Choroid plexus epithelial cell (primary cell): Measurements from ENCODE around the gene CELA2B.

Experiments
- DNase-seq: peaks from one replicate; pipeline ENCODE4 v3.0.0-alpha.2; 2010; ENCODE audit warnings: low read depth
- H3K4me3 ChIP-seq: 2 replicates; pipeline ENCODE4 v1.5.1; 2011; ENCODE audit warnings: low read depth, mild to moderate bottlenecking, control low read depth, low read length, moderate library complexity
- TF ChIP-seq, protein P1 (sequence below): conservative IDR thresholded peaks from 2 replicates; pipeline ENCODE4 v1.5.1; 2011; ENCODE audit warnings: low read depth, mild to moderate bottlenecking, control low read depth, inconsistent platforms, low read length, moderate library complexity

CELA2B gene

DNA sequence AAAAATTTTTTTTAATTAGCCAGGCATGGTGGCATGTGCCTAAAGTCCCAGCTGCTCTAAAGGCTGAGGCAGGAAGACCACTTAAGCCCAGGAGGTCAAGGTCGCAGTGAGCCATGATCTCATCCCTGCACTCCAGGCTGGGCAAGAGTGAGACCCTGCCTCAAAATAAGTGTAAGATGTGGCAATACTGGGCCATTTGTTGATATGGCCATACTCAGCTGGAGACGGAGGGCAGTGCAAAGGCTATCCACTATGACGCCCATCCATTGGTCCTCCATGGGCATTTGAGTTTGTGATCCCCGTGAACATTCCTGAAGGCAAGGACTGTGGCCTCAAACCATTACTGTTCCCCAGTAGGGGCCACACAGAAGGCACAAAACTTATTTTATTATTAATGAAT is 46.6 kb downstream of the CELA2B start:
- no peak overlapping the region for H3K4me3 ChIP-seq
- TF ChIP-seq, protein P1, sequence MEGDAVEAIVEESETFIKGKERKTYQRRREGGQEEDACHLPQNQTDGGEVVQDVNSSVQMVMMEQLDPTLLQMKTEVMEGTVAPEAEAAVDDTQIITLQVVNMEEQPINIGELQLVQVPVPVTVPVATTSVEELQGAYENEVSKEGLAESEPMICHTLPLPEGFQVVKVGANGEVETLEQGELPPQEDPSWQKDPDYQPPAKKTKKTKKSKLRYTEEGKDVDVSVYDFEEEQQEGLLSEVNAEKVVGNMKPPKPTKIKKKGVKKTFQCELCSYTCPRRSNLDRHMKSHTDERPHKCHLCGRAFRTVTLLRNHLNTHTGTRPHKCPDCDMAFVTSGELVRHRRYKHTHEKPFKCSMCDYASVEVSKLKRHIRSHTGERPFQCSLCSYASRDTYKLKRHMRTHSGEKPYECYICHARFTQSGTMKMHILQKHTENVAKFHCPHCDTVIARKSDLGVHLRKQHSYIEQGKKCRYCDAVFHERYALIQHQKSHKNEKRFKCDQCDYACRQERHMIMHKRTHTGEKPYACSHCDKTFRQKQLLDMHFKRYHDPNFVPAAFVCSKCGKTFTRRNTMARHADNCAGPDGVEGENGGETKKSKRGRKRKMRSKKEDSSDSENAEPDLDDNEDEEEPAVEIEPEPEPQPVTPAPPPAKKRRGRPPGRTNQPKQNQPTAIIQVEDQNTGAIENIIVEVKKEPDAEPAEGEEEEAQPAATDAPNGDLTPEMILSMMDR: no peak
- no peak for DNase-seq

DNA sequence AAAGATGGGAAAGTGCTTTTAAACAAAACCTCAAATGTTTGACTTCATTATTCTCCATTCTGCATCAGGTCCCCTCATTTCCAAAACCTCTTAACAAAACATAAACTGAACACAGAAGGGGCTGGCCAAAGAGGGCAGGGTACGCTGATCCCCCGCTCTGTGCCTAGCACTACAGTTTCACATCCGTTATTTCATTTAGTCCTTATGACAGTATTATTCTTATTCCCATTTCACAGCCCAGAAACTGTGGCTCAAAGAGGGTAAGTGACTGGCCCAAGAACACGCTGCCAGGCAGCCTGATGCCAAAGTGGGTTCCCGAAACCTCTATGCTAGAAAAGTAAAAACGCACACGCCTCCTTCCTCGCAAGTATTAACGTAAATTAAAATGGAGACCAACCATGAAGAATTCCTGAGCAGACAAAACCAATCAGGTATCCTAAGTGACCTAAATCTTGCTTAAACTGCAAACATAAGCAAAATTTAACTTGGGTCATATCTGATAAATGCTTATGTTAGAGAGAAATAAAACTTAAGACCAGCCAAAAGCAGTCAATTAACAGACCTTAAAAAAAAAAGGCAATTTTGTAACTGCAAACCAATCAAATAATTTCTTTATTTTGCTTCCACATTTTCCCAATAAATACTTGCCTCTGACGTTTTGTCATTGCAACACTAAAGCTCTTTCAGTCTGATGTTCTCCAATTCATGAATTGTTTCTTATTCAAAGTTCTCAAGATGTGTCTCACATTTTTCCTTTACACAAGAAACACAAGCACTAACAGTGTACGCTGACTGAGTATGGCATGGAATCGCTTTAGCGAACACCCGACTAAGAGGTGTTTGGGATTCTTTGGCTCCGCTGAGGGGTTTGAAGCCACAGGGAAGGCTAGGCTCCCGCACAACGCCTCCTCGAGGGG is 47.5 kb downstream of the CELA2B start:
- TF ChIP-seq, protein P1: no peak
- peak overlapping the region; percentile 62 for H3K4me3 ChIP-seq
- DNase-seq: peak; percentile 63

DNA sequence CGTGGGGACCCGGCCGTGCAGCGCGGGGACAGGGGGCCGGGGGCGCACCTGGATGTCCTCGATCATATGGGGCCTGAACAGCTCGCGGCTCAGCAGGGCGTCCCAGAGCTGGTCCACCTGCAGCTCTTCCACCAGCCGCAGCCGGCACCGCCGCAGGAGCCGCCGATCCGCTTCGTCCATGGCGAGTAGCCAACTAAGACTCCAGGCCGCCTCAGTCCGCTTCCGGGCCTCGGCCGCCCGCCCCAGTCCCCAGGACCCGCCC is 48.0 kb downstream of the CELA2B start, which contains the start of gene CASP9:
Gene CASP9, minus strand, starts transcription at position 195 of the 262 bp plus-strand sequence. Its CDS starts 15 bp downstream, at position 180.
- TF ChIP-seq, protein P1: no peak
- DNase-seq: no peak
- H3K4me3 ChIP-seq: peak within 1 kb of the TSS; percentile 79

DNA sequence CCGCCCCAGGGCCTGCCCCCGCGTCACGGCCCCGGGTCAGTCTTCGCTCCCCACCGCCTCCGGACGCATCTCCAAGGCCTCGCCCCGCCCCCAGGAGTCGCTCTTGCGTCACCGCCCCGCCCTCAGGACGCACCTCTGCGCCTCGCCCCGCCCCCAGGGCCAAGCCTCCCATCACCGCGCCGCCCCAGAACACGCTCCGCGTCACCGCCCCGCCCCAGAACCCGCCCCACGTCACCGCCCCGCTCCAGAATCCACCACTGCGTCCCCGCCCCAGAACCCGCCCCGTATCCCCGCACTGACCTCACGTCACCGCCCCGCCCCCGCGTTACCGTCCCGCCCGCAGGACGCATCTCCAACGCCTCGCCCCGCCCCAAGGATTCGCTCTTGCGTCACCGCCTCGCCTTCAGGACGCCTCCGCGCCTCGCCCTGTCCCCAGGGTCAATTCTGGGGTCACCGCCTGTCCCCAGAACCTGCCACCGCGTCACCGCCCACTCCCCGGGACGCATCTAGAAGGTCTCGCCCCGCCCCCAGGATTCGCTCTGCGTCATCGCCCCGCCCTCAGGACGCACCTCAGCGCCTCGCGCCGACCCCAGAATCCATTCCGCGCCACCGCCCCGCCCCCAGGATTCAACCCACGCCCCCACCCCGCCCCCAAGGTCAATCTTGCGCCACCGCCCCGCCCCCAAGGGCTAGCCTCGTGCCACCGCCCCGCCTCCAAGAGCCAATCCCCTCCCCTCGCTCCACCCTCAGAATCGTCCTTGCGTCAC is 48.6 kb downstream of the CELA2B start:
- H3K4me3 ChIP-seq: peak overlapping the region; percentile 79
- TF ChIP-seq, protein P1: no peak
- peak; percentile 100 for DNase-seq

DNA sequence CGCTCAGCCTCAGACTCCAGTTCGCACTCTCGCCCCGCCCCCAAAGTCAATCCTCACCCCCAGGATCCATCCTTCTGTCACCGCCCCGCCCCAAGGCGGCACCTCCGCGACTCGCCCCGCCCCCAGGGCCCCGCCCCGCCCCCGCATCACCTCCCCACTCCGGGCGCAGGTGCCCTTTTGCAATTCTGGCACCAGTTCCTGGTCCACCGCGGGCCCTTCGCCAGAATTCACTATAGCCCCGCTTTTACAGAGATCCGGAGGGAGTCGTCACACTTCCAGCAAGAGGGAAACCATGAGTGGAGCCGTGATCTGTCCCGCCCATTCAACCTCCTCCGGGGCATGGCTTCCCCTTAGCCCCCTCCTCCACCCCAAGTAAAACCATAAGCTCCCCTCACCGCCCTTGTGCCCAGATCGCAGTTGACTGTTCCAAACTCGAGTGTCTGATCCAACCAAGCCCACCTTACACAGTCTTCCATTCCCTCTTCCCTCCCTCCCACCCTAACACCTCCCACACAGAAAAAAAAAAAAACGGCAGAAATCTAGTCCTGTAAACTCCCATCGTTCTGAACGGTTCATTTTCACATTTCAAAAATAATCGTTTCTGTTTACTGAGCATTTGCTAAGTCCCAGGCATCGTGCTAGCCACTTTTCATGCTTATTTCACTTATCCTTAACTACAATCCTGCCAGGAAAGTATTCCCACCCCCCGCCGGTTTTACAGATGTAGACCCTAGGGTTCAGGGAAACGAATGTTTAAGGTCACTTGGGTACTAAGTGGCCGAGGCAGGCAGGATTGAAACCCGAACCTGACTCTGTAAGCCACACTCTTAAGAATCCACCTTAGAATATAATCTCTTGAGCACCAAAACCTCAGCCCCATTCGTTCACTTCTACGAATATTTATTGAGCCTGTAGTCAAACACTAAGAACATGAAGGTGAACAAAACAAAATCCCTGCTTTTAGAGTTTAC is 49.4 kb downstream of the CELA2B start:
- TF ChIP-seq, protein P1: no peak
- H3K4me3 ChIP-seq: peak overlapping the region; percentile 74
- DNase-seq: no peak

DNA sequence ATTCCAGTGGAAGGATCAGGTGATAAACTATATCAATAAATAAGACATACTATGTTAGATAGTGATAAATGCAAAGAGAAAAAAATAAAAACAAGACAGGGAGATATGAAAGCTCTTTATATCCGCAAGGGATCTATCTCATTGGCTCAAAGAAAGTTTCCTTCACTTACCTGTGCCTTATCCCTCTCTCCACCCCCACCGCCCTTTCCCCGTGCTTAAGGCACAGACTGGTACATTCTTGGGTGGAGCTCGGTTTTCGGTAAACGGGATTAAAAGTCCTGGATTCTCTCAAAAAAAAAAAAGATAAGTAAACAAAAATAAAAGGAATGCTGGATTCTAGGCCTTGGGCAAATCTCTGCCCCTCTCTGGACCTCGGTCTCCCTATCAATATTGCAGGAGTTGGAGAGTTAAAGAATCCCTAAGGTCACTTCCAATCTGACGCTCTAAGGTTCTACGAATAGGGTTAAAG is 50.2 kb downstream of the CELA2B start:
- TF ChIP-seq, protein P1: no peak
- H3K4me3 ChIP-seq: peak overlapping the region; percentile 73
- DNase-seq: peak; percentile 6
